ENCODE results near the gene FBXO42.
"Not testable (repeated sequence)": the region's sequence is repeated elsewhere in the genome, so short reads cannot be mapped to it uniquely, and the experiment has no call there.

Gene FBXO42

GRCh38 chr1:16221499-16221898, 130.8 kb downstream of the FBXO42 start:
- Histone ChIP-seq H3K36me3 (peaks cover 0 to 6% (median 0%) of the 10 kb centered on the region in 11 experiments; a peak in 3 of 22 replicates), H3K4me1 (peaks cover 7 to 41% (median 23%) of the 10 kb centered on the region in 10 experiments; a peak in 19 of 20 replicates), H3K4me2 (no peak overlapping the region), H3K9me3 (replicated peaks in 1 of 11) (peaks cover 6 to 9% (median 8%) of the 10 kb centered on the region in 11 experiments), H3K27me3 (peaks cover 0 to 3% (median 0%) of the 10 kb centered on the region in 11 experiments; a peak in 2 of 22 replicates), H4K20me1 (no peaks in the 10 kb centered on the region), H3K4me3 (no peak overlapping the region), H3K9ac (no peak overlapping the region), H3K27ac (no peak overlapping the region)
- no peak for TF ChIP-seq Cebpa-rat (IDR thresholded peaks at IDR 0.05)

GRCh38 chr1:16219968-16220500, 132.2 kb downstream of the FBXO42 start:
- no peak overlapping the region; a peak in 1 of 22 replicates for H3K27ac ChIP-seq
- H3K36me3 ChIP-seq = no peaks in the 10 kb centered on the region
- no peaks in the 10 kb centered on the region for H4K20me1 ChIP-seq
- no peak overlapping the region; a peak in 1 of 22 replicates for H3K9ac ChIP-seq
- peaks cover 11 to 47% (median 30%) of the 10 kb centered on the region in 10 experiments; a peak in 19 of 20 replicates for H3K4me1 ChIP-seq
- no peak overlapping the region for H3K4me3 ChIP-seq
- H3K27me3 ChIP-seq = peaks cover 0 to 9% (median 0%) of the 10 kb centered on the region in 11 experiments; a peak in 6 of 22 replicates
- peak overlapping the region in 8 of 11 experiments; percentile 0 to 31 (median 22); a peak in 4 of 22 replicates for H3K4me2 ChIP-seq
- H3K9me3 ChIP-seq (replicated peaks in 1 of 11) = no peaks in the 10 kb centered on the region
- TF ChIP-seq Cebpa-rat (IDR thresholded peaks at IDR 0.05) = no peak

- Histone ChIP-seq H3K9ac (no peak overlapping the region), H3K4me1 (peaks cover 11 to 40% (median 28%) of the 10 kb centered on the region in 10 experiments; a peak in 19 of 20 replicates), H3K4me3 (no peak overlapping the region), H3K9me3 (replicated peaks in 1 of 11) (no peaks in the 10 kb centered on the region), H4K20me1 (no peaks in the 10 kb centered on the region), H3K27ac (no peak overlapping the region), H3K36me3 (no peaks in the 10 kb centered on the region), H3K27me3 (peaks cover 0 to 9% (median 0%) of the 10 kb centered on the region in 11 experiments; a peak in 6 of 22 replicates), H3K4me2 (peak overlapping the region in 1 of 11 experiments; percentile 81; a peak in 1 of 22 replicates)
- no peak for TF ChIP-seq Cebpa-rat (IDR thresholded peaks at IDR 0.05)
These were observed 133.6 kb downstream of the FBXO42 start for GRCh38 chr1:16218674-16219071.

GRCh38 chr1:16218014-16218673, 134.1 kb downstream of the FBXO42 start:
- no peaks in the 10 kb centered on the region for H3K9me3 ChIP-seq (replicated peaks in 1 of 11)
- H3K9ac ChIP-seq = no peak overlapping the region
- H3K4me1 ChIP-seq = peaks cover 11 to 40% (median 28%) of the 10 kb centered on the region in 10 experiments; a peak in 19 of 20 replicates
- H3K27me3 ChIP-seq = peaks cover 0 to 9% (median 0%) of the 10 kb centered on the region in 11 experiments; a peak in 6 of 22 replicates
- H3K36me3 ChIP-seq = no peaks in the 10 kb centered on the region
- peak overlapping the region in 1 of 11 experiments; percentile 22; a peak in 1 of 22 replicates for H3K27ac ChIP-seq
- no peak for TF ChIP-seq Cebpa-rat (IDR thresholded peaks at IDR 0.05)
- H3K4me2 ChIP-seq = peak overlapping the region in 10 of 11 experiments; percentile 32 to 81 (median 57); a peak in 15 of 22 replicates
- H4K20me1 ChIP-seq = no peaks in the 10 kb centered on the region
- no peak overlapping the region for H3K4me3 ChIP-seq

GRCh38 chr1:16217061-16217785, 135.1 kb downstream of the FBXO42 start:
- peak overlapping the region in 8 of 11 experiments; percentile 24 to 59 (median 45); a peak in 9 of 22 replicates for H3K9ac ChIP-seq
- H3K27ac ChIP-seq = peak overlapping the region in 3 of 11 experiments; percentile 17 to 51 (median 37); a peak in 6 of 22 replicates
- peaks cover 15 to 40% (median 31%) of the 10 kb centered on the region in 10 experiments for H3K4me1 ChIP-seq
- H4K20me1 ChIP-seq = no peaks in the 10 kb centered on the region
- H3K4me2 ChIP-seq = peak overlapping the region; percentile 55 to 87 (median 76)
- no peak for TF ChIP-seq Cebpa-rat (IDR thresholded peaks at IDR 0.05)
- no peaks in the 10 kb centered on the region for H3K36me3 ChIP-seq
- peak overlapping the region; percentile 17 to 64 (median 50); a peak in 18 of 20 replicates for H3K4me3 ChIP-seq
- no peaks in the 10 kb centered on the region for H3K9me3 ChIP-seq (replicated peaks in 1 of 11)
- peaks cover 0 to 9% (median 0%) of the 10 kb centered on the region in 11 experiments; a peak in 6 of 22 replicates for H3K27me3 ChIP-seq

- Histone ChIP-seq H3K9ac (peak overlapping the region in 2 of 11 experiments; percentile 31 to 46; a peak in 2 of 22 replicates), H3K4me3 (peak overlapping the region in 5 of 10 experiments; percentile 28 to 55 (median 50); a peak in 6 of 20 replicates), H3K9me3 (replicated peaks in 1 of 11) (no peaks in the 10 kb centered on the region), H4K20me1 (no peaks in the 10 kb centered on the region), H3K27me3 (peaks cover 0 to 9% (median 0%) of the 10 kb centered on the region in 11 experiments; a peak in 6 of 22 replicates), H3K4me2 (peak overlapping the region; percentile 55 to 87 (median 76)), H3K36me3 (no peaks in the 10 kb centered on the region), H3K4me1 (peaks cover 16 to 40% (median 31%) of the 10 kb centered on the region in 10 experiments), H3K27ac (no peak overlapping the region)
- no peak for TF ChIP-seq Cebpa-rat (IDR thresholded peaks at IDR 0.05)
These were observed 136.2 kb downstream of the FBXO42 start for GRCh38 chr1:16215882-16216753.

- H3K4me3 ChIP-seq; H3K27ac ChIP-seq; H3K27me3 ChIP-seq; H3K4me2 ChIP-seq; H3K9ac ChIP-seq; H3K9me3 ChIP-seq (replicated peaks in 1 of 11); H3K36me3 ChIP-seq; H4K20me1 ChIP-seq: not testable (repeated sequence)
- peaks cover 15 to 39% (median 30%) of the 10 kb centered on the region in 10 experiments for H3K4me1 ChIP-seq
These were observed 137.0 kb downstream of the FBXO42 start for GRCh38 chr1:16215240-16215639.

- H4K20me1 ChIP-seq; H3K27me3 ChIP-seq; H3K4me3 ChIP-seq; H3K27ac ChIP-seq; H3K9me3 ChIP-seq (replicated peaks in 1 of 11); H3K36me3 ChIP-seq; H3K9ac ChIP-seq; H3K4me2 ChIP-seq: not testable (repeated sequence)
- H3K4me1 ChIP-seq = peaks cover 14 to 39% (median 31%) of the 10 kb centered on the region in 10 experiments
These were observed 138.7 kb downstream of the FBXO42 start for GRCh38 chr1:16213544-16213943.
